WTC11 (cell line): ENCODE measurements around the gene SPINK6. TPM values are rescaled to one million over a fixed set of nuclear protein-coding genes. Genes with fewer than 3 reads are reported as not detected.

Experiments used
- ATAC-seq: fragments of 200-7000 bp; cut with Tn5 transposase; 2 replicates; pipeline ENCODE4 v1.10.0; 2021; ENCODE audit warnings: mild to moderate bottlenecking, moderate library complexity
- CTCF ChIA-PET: fragments of 300-600 bp; sonication (Branson Sonifier 250); formaldehyde crosslinking; loops from one replicate; lab custom pipeline; 2021; ENCODE audit warnings: antibody characterized with exemption; lab: Charles Lee
- POLR2A ChIA-PET: fragments of 350-600 bp; sonication (Branson Sonifier 250); formaldehyde crosslinking; loops from one replicate; lab custom pipeline; 2021; ENCODE audit warnings: antibody characterized with exemption; lab: Charles Lee
- DNase-seq: peaks from one replicate; pipeline ENCODE4 v3.0.0; 2021; ENCODE audit warnings: low spot score
- H3K27ac Mint-ChIP-seq: 2 replicates; pipeline ENCODE4 v1.8.0; 2021; ENCODE audit warnings: mixed read lengths
- H3K27me3 Mint-ChIP-seq: 2 replicates; pipeline ENCODE4 v1.8.0; 2021; ENCODE audit warnings: low read depth, mild to moderate bottlenecking, moderate library complexity, mixed read lengths
- H3K36me3 Mint-ChIP-seq: 2 replicates; pipeline ENCODE4 v1.8.0; 2021; ENCODE audit warnings: mixed read lengths
- H3K4me1 Mint-ChIP-seq: 2 replicates; pipeline ENCODE4 v1.8.0; 2022; ENCODE audit warnings: mixed read lengths
- H3K4me3 Mint-ChIP-seq: 2 replicates; pipeline ENCODE4 v1.8.0; 2021; ENCODE audit warnings: mild to moderate bottlenecking, moderate library complexity, mixed read lengths
- H3K9me3 Mint-ChIP-seq: 2 replicates; pipeline ENCODE4 v1.8.0; 2021; ENCODE audit warnings: mixed read lengths
- ATF1 ChIP-seq: sonication (generic); formaldehyde crosslinking; IDR thresholded peaks from 2 replicates; pipeline ENCODE4 v1.8.1; 2023; ENCODE audit warnings: mild to moderate bottlenecking, moderate library complexity, missing genetic modification reagents
- CREM ChIP-seq: sonication (generic); formaldehyde crosslinking; IDR thresholded peaks from 2 replicates; pipeline ENCODE4 v1.8.1; 2022; ENCODE audit warnings: mild to moderate bottlenecking, missing genetic modification reagents, moderate library complexity
- ETV6 ChIP-seq: sonication (generic); formaldehyde crosslinking; IDR thresholded peaks from 2 replicates; pipeline ENCODE4 v1.8.1; 2022; ENCODE audit warnings: mild to moderate bottlenecking, missing genetic modification reagents
- FOXJ3 ChIP-seq: sonication (generic); formaldehyde crosslinking; IDR thresholded peaks from 2 replicates; pipeline ENCODE4 v1.9.0; 2021; ENCODE audit warnings: missing genetic modification reagents, mild to moderate bottlenecking, borderline replicate concordance
- GABPB1 ChIP-seq: sonication (generic); formaldehyde crosslinking; IDR thresholded peaks from 2 replicates; pipeline ENCODE4 v1.8.1; 2023; ENCODE audit warnings: mild to moderate bottlenecking, missing genetic modification reagents
- GTF2I ChIP-seq: fragments of 250-450 bp; sonication (Bioruptor Pico); conservative IDR thresholded peaks from 2 replicates; pipeline ENCODE4 v1.4.0; 2021; ENCODE audit warnings: mild to moderate bottlenecking
- JUN ChIP-seq: sonication (generic); formaldehyde crosslinking; IDR thresholded peaks from 2 replicates; pipeline ENCODE4 v1.8.0; 2023; ENCODE audit warnings: mild to moderate bottlenecking, missing genetic modification reagents
- NFATC4 ChIP-seq: fragments of 250-450 bp; sonication (Bioruptor Pico); IDR thresholded peaks from 2 replicates; pipeline ENCODE4 v1.9.0; 2021; ENCODE audit warnings: mild to moderate bottlenecking
- NR1H2 ChIP-seq: sonication (generic); formaldehyde crosslinking; IDR thresholded peaks from 2 replicates; pipeline ENCODE4 v1.9.0; 2021; ENCODE audit warnings: mild to moderate bottlenecking, moderate library complexity, missing genetic modification reagents
- SMAD3 ChIP-seq: sonication (generic); formaldehyde crosslinking; IDR thresholded peaks from 2 replicates; pipeline ENCODE4 v1.8.0; 2022; ENCODE audit warnings: missing genetic modification reagents, mild to moderate bottlenecking, borderline replicate concordance
- ZNF121 ChIP-seq: sonication (generic); formaldehyde crosslinking; IDR thresholded peaks from 2 replicates; pipeline ENCODE4 v1.8.0; 2023; ENCODE audit warnings: missing genetic modification reagents
- ZNF317 ChIP-seq: sonication (generic); formaldehyde crosslinking; IDR thresholded peaks from 2 replicates; pipeline ENCODE4 v1.8.1; 2023; ENCODE audit warnings: low read depth, mild to moderate bottlenecking, moderate library complexity, missing genetic modification reagents, borderline replicate concordance
- ZNF396 ChIP-seq: fragments of 250-450 bp; sonication (Bioruptor Pico); IDR thresholded peaks from 2 replicates; pipeline ENCODE4 v1.8.0; 2021; ENCODE audit warnings: mild to moderate bottlenecking, moderate library complexity, borderline replicate concordance
- ZNF416 ChIP-seq: fragments of 250-450 bp; sonication (Bioruptor Pico); IDR thresholded peaks from 2 replicates; pipeline ENCODE4 v1.9.0; 2021; ENCODE audit warnings: mild to moderate bottlenecking, inconsistent platforms
- total RNA-seq: library from RNA; stranded (reverse); gene quantifications from 3 replicates; pipeline ENCODE4 v1.2.3, GENCODE V29; 2021
- TF ChIP-seq, protein P1 (sequence below): sonication (generic); formaldehyde crosslinking; IDR thresholded peaks from 2 replicates; pipeline ENCODE4 v1.8.1; 2023; ENCODE audit warnings: mild to moderate bottlenecking, moderate library complexity, missing genetic modification reagents
- TF ChIP-seq, protein P2 (sequence below): sonication (generic); formaldehyde crosslinking; IDR thresholded peaks from 2 replicates; pipeline ENCODE4 v1.8.1; 2023; ENCODE audit warnings: mild to moderate bottlenecking, missing genetic modification reagents, moderate library complexity
- TF ChIP-seq, protein P3 (sequence below): sonication (generic); formaldehyde crosslinking; IDR thresholded peaks from 2 replicates; pipeline ENCODE4 v1.8.0; 2023; ENCODE audit warnings: mild to moderate bottlenecking, missing genetic modification reagents
- TF ChIP-seq, protein P4 (sequence below): fragments of 250-450 bp; sonication (Bioruptor Pico); IDR thresholded peaks from 2 replicates; pipeline ENCODE4 v1.8.0; 2021; ENCODE audit warnings: mild to moderate bottlenecking
- TF ChIP-seq, protein P5 (sequence below): fragments of 250-450 bp; sonication (Bioruptor Pico); IDR thresholded peaks from 2 replicates; pipeline ENCODE4 v1.9.0; 2021; ENCODE audit warnings: mild to moderate bottlenecking
- TF ChIP-seq, protein P6 (sequence below): sonication (generic); formaldehyde crosslinking; IDR thresholded peaks from 2 replicates; pipeline ENCODE4 v1.8.1; 2023; ENCODE audit warnings: mild to moderate bottlenecking, missing genetic modification reagents

The SPINK6 gene
- total RNA-seq, 1 experiment from 2014 or later, result not detected

DNA sequence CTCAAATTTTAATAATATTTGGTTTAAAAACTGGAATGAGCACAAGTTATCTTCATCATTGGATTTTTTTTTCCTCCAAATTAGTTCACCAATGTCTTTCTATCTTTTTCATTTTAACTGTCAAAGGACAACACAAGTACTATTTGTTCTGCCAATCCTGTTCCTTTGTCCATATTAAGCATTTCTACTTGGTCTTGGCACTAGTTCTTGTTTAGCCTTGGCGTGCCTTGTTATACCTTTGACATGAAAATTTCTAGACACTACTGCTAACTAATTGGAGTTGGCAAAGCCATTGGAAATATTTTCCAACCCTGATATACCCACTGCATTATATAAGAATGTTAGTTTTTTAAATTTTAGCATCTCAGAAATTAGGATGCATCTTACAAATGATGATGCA lies 3.8 kb downstream of the SPINK6 start:
- H3K27ac Mint-ChIP-seq, result no peak overlapping the region
- H3K27me3 Mint-ChIP-seq, result no peaks in the 10 kb centered on the region
- CTCF ChIA-PET, result no interaction called here
- H3K9me3 Mint-ChIP-seq, result no peaks in the 10 kb centered on the region
- no peaks in the 10 kb centered on the region for H3K4me1 Mint-ChIP-seq
- DNase-seq (no peak), ATAC-seq (no peak)
- H3K36me3 Mint-ChIP-seq, result no peaks in the 10 kb centered on the region
- no peak overlapping the region for H3K4me3 Mint-ChIP-seq
- POLR2A ChIA-PET, result no interaction called here
- TF ChIP-seq ZNF317 (no peak), ZNF416 (CRISPR knock-in tag) (no peak), GABPB1 (no peak), ATF1 (CRISPR knock-in tag) (no peak), SMAD3 (CRISPR knock-in tag) (no peak), NFATC4 (no peak), GTF2I (CRISPR knock-in tag) (no peak), CREM (no peak), FOXJ3 (CRISPR knock-in tag) (no peak), ZNF396 (CRISPR knock-in tag) (no peak), NR1H2 (no peak), ZNF121 (CRISPR knock-in tag) (no peak), JUN (CRISPR knock-in tag) (no peak), ETV6 (CRISPR knock-in tag) (no peak)
- TF ChIP-seq, protein P1, sequence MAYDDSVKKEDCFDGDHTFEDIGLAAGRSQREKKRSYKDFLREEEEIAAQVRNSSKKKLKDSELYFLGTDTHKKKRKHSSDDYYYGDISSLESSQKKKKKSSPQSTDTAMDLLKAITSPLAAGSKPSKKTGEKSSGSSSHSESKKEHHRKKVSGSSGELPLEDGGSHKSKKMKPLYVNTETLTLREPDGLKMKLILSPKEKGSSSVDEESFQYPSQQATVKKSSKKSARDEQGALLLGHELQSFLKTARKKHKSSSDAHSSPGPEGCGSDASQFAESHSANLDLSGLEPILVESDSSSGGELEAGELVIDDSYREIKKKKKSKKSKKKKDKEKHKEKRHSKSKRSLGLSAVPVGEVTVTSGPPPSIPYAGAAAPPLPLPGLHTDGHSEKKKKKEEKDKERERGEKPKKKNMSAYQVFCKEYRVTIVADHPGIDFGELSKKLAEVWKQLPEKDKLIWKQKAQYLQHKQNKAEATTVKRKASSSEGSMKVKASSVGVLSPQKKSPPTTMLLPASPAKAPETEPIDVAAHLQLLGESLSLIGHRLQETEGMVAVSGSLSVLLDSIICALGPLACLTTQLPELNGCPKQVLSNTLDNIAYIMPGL, result no peak
- TF ChIP-seq, protein P2, sequence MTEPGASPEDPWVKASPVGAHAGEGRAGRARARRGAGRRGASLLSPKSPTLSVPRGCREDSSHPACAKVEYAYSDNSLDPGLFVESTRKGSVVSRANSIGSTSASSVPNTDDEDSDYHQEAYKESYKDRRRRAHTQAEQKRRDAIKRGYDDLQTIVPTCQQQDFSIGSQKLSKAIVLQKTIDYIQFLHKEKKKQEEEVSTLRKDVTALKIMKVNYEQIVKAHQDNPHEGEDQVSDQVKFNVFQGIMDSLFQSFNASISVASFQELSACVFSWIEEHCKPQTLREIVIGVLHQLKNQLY (CRISPR knock-in tag), result no peak
- TF ChIP-seq, protein P3, sequence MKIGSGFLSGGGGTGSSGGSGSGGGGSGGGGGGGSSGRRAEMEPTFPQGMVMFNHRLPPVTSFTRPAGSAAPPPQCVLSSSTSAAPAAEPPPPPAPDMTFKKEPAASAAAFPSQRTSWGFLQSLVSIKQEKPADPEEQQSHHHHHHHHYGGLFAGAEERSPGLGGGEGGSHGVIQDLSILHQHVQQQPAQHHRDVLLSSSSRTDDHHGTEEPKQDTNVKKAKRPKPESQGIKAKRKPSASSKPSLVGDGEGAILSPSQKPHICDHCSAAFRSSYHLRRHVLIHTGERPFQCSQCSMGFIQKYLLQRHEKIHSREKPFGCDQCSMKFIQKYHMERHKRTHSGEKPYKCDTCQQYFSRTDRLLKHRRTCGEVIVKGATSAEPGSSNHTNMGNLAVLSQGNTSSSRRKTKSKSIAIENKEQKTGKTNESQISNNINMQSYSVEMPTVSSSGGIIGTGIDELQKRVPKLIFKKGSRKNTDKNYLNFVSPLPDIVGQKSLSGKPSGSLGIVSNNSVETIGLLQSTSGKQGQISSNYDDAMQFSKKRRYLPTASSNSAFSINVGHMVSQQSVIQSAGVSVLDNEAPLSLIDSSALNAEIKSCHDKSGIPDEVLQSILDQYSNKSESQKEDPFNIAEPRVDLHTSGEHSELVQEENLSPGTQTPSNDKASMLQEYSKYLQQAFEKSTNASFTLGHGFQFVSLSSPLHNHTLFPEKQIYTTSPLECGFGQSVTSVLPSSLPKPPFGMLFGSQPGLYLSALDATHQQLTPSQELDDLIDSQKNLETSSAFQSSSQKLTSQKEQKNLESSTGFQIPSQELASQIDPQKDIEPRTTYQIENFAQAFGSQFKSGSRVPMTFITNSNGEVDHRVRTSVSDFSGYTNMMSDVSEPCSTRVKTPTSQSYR (CRISPR knock-in tag), result no peak
- TF ChIP-seq, protein P4, sequence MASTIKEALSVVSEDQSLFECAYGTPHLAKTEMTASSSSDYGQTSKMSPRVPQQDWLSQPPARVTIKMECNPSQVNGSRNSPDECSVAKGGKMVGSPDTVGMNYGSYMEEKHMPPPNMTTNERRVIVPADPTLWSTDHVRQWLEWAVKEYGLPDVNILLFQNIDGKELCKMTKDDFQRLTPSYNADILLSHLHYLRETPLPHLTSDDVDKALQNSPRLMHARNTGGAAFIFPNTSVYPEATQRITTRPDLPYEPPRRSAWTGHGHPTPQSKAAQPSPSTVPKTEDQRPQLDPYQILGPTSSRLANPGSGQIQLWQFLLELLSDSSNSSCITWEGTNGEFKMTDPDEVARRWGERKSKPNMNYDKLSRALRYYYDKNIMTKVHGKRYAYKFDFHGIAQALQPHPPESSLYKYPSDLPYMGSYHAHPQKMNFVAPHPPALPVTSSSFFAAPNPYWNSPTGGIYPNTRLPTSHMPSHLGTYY, result no peak
- TF ChIP-seq, protein P5, sequence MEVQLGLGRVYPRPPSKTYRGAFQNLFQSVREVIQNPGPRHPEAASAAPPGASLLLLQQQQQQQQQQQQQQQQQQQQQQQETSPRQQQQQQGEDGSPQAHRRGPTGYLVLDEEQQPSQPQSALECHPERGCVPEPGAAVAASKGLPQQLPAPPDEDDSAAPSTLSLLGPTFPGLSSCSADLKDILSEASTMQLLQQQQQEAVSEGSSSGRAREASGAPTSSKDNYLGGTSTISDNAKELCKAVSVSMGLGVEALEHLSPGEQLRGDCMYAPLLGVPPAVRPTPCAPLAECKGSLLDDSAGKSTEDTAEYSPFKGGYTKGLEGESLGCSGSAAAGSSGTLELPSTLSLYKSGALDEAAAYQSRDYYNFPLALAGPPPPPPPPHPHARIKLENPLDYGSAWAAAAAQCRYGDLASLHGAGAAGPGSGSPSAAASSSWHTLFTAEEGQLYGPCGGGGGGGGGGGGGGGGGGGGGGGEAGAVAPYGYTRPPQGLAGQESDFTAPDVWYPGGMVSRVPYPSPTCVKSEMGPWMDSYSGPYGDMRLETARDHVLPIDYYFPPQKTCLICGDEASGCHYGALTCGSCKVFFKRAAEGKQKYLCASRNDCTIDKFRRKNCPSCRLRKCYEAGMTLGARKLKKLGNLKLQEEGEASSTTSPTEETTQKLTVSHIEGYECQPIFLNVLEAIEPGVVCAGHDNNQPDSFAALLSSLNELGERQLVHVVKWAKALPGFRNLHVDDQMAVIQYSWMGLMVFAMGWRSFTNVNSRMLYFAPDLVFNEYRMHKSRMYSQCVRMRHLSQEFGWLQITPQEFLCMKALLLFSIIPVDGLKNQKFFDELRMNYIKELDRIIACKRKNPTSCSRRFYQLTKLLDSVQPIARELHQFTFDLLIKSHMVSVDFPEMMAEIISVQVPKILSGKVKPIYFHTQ (CRISPR knock-in tag), result no peak
- TF ChIP-seq, protein P6, sequence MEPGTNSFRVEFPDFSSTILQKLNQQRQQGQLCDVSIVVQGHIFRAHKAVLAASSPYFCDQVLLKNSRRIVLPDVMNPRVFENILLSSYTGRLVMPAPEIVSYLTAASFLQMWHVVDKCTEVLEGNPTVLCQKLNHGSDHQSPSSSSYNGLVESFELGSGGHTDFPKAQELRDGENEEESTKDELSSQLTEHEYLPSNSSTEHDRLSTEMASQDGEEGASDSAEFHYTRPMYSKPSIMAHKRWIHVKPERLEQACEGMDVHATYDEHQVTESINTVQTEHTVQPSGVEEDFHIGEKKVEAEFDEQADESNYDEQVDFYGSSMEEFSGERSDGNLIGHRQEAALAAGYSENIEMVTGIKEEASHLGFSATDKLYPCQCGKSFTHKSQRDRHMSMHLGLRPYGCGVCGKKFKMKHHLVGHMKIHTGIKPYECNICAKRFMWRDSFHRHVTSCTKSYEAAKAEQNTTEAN (CRISPR knock-in tag), result no peak
